Testis (tissue), 2 donors: Measurements from ENCODE around the gene AOC2.

Experiments
- POLR2A ChIP-seq: fragments of 450-650 bp; IDR thresholded peaks from one replicate; pipeline ENCODE4 v1.6.1; 2017; ENCODE audit warnings: antibody characterized with exemption, mild to moderate bottlenecking, moderate library complexity
- TF ChIP-seq, protein P1 (sequence below), 3 experiments: fragments of 450-650 bp in 2 of 3; fragments of 200-600 bp in 1 of 3; sonication (generic) in 1 of 3; IDR thresholded peaks; one replicate each; pipeline ENCODE4 v1.5.1; 2016 to 2019; ENCODE audit warnings: antibody characterized with exemption in 3 of 3, mild to moderate bottlenecking in 2 of 3, moderate library complexity in 1 of 3

DNA sequence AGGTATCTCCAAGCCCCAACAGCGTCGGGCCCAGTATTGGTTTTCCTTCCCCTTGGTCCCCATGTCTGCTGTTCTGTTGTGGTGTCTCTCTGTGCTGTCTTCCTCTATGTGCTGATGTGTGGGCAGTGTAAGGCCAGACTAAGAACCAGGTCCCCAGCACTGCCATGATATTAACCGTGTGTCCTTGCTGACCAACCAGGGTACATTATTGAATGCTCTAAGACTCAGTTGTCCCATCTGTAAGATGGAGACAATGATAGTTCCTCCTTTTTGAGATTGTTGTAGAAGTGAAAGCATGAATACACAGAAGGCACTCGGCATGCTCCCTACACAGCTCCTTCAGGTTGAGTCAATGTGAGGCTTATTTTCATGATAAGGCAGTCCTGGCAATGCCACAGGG lies 27.3 kb downstream of the AOC2 start:
- TF ChIP-seq, protein P1, sequence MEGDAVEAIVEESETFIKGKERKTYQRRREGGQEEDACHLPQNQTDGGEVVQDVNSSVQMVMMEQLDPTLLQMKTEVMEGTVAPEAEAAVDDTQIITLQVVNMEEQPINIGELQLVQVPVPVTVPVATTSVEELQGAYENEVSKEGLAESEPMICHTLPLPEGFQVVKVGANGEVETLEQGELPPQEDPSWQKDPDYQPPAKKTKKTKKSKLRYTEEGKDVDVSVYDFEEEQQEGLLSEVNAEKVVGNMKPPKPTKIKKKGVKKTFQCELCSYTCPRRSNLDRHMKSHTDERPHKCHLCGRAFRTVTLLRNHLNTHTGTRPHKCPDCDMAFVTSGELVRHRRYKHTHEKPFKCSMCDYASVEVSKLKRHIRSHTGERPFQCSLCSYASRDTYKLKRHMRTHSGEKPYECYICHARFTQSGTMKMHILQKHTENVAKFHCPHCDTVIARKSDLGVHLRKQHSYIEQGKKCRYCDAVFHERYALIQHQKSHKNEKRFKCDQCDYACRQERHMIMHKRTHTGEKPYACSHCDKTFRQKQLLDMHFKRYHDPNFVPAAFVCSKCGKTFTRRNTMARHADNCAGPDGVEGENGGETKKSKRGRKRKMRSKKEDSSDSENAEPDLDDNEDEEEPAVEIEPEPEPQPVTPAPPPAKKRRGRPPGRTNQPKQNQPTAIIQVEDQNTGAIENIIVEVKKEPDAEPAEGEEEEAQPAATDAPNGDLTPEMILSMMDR (IDR thresholded peaks at IDR 0.05): no peak
- no peak for TF ChIP-seq POLR2A
